H1 (cell line): ENCODE measurements around the gene STAC. TPM values are rescaled to one million over a fixed set of nuclear protein-coding genes. Genes with fewer than 3 reads are reported as not detected.

Source experiments
- CHD7 ChIP-seq: fragments of 300-600 bp; sonication (generic); IDR thresholded peaks from 2 replicates; pipeline ENCODE4 v1.7.1; 2012; ENCODE audit warnings: low read length, moderate library complexity, mild to moderate bottlenecking, inconsistent platforms; ENCODE audit not compliant: insufficient replicate concordance
- SUZ12 ChIP-seq: fragments of 200-600 bp; sonication (generic); IDR thresholded peaks from 2 replicates; pipeline ENCODE4 v1.6.1; 2012; ENCODE audit warnings: mild to moderate bottlenecking, inconsistent platforms, low read length, moderate library complexity, mixed read lengths
- YY1 ChIP-seq: IDR thresholded peaks from 2 replicates; pipeline ENCODE4 v1.6.1; 2011; ENCODE audit warnings: low read depth, mild to moderate bottlenecking, low read length
- polyA plus RNA-seq, 7 experiments: library from polyadenylated mRNA; depleted of rRNA in 3 of 7; stranded (reverse) in 5 of 7; unstranded in 2 of 7; fragments of >200 nt in 5 of 7; fragments of 200-250 nt in 2 of 7; gene quantifications; 1 replicate in 5 of 7; 2 replicates in 1 of 7; 4 replicates in 1 of 7; pipeline versions ENCODE4 v1.2.1 to v1.2.3, GENCODE V29; 2011 to 2013; ENCODE audit warnings: missing spikeins in 2 of 7, mixed read lengths in 2 of 7
- total RNA-seq: library from RNA; stranded (reverse); fragmentation: NEBNext Ultra II Directional; extraction: Animal tissue kit (Norgen Biotek cat#: 25700); gene quantifications from 2 replicates; pipeline ENCODE4 v1.2.1, GENCODE V29; 2021

STAC gene
- total and polyA plus RNA-seq, 2 of the 8 experiments (the other 6 are each of a cell fraction or from before 2014, with no cell fraction given): 8.0 to 18.1 TPM

GRCh38 chr3:36476286-36476942 is 96.1 kb downstream of the STAC start (continued):
- TF ChIP-seq CHD7 (no peak), YY1 (no peak), SUZ12 (no peak)
- TF ChIP-seq, all 59 proteins: peak for 0
